Caco-2 (cell line): Measurements from ENCODE around the gene ZNF593OS. TPM values are rescaled to one million over a fixed set of nuclear protein-coding genes. Genes with fewer than 3 reads are reported as not detected.

Experiments used
- BruUV-seq: library from RNA; stranded (reverse); fragments of 400-500 nt; replicated peaks from 2 replicates; lab custom pipeline; 2021; lab: Mats Ljungman, UMichigan
- CTCF ChIA-PET: fragments of 300-600 bp; sonication (Branson Sonifier 250); formaldehyde crosslinking; loops from one replicate; lab custom pipeline; 2022; ENCODE audit warnings: antibody characterized with exemption; lab: Charles Lee
- POLR2A ChIA-PET: fragments of 300-600 bp; sonication (Branson Sonifier 250); formaldehyde crosslinking; loops from one replicate; lab custom pipeline; 2022; ENCODE audit warnings: antibody characterized with exemption; lab: Charles Lee
- DNase-seq, 2 experiments: peaks; one replicate each; pipeline versions ENCODE4 v3.0.0 to v3.0.0-alpha.2; 2020 to 2022
- H3K27me3 ChIP-seq: replicated peaks from 2 replicates; pipeline ENCODE4 v1.6.0; 2011; ENCODE audit warnings: low read length; ENCODE audit not compliant: control insufficient read depth, insufficient read depth
- H3K36me3 ChIP-seq: 2 replicates; pipeline ENCODE4 v1.5.1; 2011; ENCODE audit warnings: low read length; ENCODE audit not compliant: control insufficient read depth, insufficient read depth
- H3K4me1 ChIP-seq: fragments of 250-450 bp; sonication (Bioruptor Pico); 2 replicates; pipeline ENCODE4 v1.5.1; 2020; ENCODE audit warnings: mild to moderate bottlenecking
- H3K4me3 ChIP-seq: 2 replicates; pipeline ENCODE4 v1.5.1; 2011; ENCODE audit warnings: low read depth, mild to moderate bottlenecking, control low read depth, low read length
- H3K9me3 ChIP-seq: fragments of 250-450 bp; sonication (Bioruptor Pico); 2 replicates; pipeline ENCODE4 v1.5.1; 2020; ENCODE audit warnings: mild to moderate bottlenecking, moderate library complexity
- H3K27ac Mint-ChIP-seq: one replicate; pipeline ENCODE4 v1.8.0; 2022; ENCODE audit warnings: mixed read lengths; ENCODE audit not compliant: unreplicated experiment
- H3K27me3 Mint-ChIP-seq: one replicate; pipeline ENCODE4 v1.8.0; 2022; ENCODE audit warnings: mixed read lengths; ENCODE audit not compliant: insufficient read depth, unreplicated experiment
- H3K36me3 Mint-ChIP-seq: one replicate; pipeline ENCODE4 v1.8.0; 2022; ENCODE audit warnings: mild to moderate bottlenecking, mixed read lengths; ENCODE audit not compliant: insufficient read depth, unreplicated experiment
- H3K4me1 Mint-ChIP-seq: one replicate; pipeline ENCODE4 v1.8.0; 2022; ENCODE audit warnings: low read depth, mixed read lengths; ENCODE audit not compliant: unreplicated experiment
- H3K4me3 Mint-ChIP-seq: one replicate; pipeline ENCODE4 v1.8.0; 2022; ENCODE audit warnings: mild to moderate bottlenecking, moderate library complexity, mixed read lengths; ENCODE audit not compliant: unreplicated experiment
- H3K9me3 Mint-ChIP-seq: one replicate; pipeline ENCODE4 v1.8.0; 2022; ENCODE audit warnings: mixed read lengths; ENCODE audit not compliant: unreplicated experiment
- intact Hi-C: fragments of 100-400 bp; cut with micrococcal nuclease; formaldehyde crosslinking; loops from one replicate; pipeline ENCODE4 v1.10.0; 2022; ENCODE audit not compliant: unreplicated experiment
- total RNA-seq: library from RNA; stranded (reverse); gene quantifications from 2 replicates; pipeline ENCODE4 v1.2.3, GENCODE V29; 2022
- TF ChIP-seq, protein P1 (sequence below), 2 experiments: fragments of 200-600 bp in 1 of 2; IDR thresholded peaks; 1 replicate in 1 of 2; 2 replicates in 1 of 2; pipeline versions ENCODE4 v1.5.1 to v1.8.0; 2011 to 2022; ENCODE audit warnings: antibody characterized with exemption in 1 of 2, control low read depth in 1 of 2, inconsistent platforms in 1 of 2, low read depth in 1 of 2, low read length in 1 of 2, mild to moderate bottlenecking in 1 of 2, moderate library complexity in 1 of 2; ENCODE audit not compliant: insufficient read depth in 1 of 2, severe bottlenecking in 1 of 2, unreplicated experiment in 1 of 2

ZNF593OS gene
- total RNA-seq, 1 experiment from 2014 or later: 0.45 TPM

DNA sequence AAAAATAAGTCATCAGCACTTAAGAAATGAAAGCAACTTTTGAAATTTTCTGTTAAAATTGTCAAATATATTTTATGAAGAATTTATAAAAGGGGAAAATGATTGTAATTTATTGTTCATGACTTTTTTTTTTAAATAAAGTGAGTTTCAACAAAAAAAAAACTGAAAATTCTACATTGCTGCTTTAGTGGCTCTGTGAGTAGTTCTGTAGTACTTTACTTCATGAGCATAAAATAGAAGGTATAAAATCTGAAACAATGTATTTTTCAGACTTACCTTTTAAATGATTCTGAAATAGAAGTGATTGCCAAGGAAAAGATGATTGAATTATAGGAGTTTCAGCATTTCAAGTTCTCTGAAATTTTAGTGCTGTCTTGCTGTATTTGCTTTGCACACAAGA, 46.2 kb downstream of the ZNF593OS start:
- Histone ChIP-seq H3K4me3 (no peak overlapping the region), H3K9me3 (no peaks in the 10 kb centered on the region), H3K4me1 (peaks cover 9% of the 10 kb centered on the region; the same call in 1 of the 2 replicates), H3K27me3 (no peaks in the 10 kb centered on the region), H3K36me3 (no peaks in the 10 kb centered on the region)
- Mint-ChIP-seq H3K4me3 (no peak overlapping the region), H3K4me1 (no peaks in the 10 kb centered on the region), H3K9me3 (no peaks in the 10 kb centered on the region), H3K27me3 (no peaks in the 10 kb centered on the region), H3K27ac (no peak overlapping the region), H3K36me3 (no peaks in the 10 kb centered on the region)
- BruUV-seq: no TSS peak
- intact Hi-C loops: no loop called here
- DNase-seq: no peak
- ChIA-PET POLR2A (no interaction called here), CTCF (no interaction called here)
- TF ChIP-seq, protein P1, sequence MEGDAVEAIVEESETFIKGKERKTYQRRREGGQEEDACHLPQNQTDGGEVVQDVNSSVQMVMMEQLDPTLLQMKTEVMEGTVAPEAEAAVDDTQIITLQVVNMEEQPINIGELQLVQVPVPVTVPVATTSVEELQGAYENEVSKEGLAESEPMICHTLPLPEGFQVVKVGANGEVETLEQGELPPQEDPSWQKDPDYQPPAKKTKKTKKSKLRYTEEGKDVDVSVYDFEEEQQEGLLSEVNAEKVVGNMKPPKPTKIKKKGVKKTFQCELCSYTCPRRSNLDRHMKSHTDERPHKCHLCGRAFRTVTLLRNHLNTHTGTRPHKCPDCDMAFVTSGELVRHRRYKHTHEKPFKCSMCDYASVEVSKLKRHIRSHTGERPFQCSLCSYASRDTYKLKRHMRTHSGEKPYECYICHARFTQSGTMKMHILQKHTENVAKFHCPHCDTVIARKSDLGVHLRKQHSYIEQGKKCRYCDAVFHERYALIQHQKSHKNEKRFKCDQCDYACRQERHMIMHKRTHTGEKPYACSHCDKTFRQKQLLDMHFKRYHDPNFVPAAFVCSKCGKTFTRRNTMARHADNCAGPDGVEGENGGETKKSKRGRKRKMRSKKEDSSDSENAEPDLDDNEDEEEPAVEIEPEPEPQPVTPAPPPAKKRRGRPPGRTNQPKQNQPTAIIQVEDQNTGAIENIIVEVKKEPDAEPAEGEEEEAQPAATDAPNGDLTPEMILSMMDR (IDR thresholded peaks at IDR 0.05; ENCODE audit: insufficient read depth in 1 of 2, low read depth in 1 of 2, low read length in 1 of 2, severe bottlenecking in 1 of 2, unreplicated experiment in 1 of 2): no peak

DNA sequence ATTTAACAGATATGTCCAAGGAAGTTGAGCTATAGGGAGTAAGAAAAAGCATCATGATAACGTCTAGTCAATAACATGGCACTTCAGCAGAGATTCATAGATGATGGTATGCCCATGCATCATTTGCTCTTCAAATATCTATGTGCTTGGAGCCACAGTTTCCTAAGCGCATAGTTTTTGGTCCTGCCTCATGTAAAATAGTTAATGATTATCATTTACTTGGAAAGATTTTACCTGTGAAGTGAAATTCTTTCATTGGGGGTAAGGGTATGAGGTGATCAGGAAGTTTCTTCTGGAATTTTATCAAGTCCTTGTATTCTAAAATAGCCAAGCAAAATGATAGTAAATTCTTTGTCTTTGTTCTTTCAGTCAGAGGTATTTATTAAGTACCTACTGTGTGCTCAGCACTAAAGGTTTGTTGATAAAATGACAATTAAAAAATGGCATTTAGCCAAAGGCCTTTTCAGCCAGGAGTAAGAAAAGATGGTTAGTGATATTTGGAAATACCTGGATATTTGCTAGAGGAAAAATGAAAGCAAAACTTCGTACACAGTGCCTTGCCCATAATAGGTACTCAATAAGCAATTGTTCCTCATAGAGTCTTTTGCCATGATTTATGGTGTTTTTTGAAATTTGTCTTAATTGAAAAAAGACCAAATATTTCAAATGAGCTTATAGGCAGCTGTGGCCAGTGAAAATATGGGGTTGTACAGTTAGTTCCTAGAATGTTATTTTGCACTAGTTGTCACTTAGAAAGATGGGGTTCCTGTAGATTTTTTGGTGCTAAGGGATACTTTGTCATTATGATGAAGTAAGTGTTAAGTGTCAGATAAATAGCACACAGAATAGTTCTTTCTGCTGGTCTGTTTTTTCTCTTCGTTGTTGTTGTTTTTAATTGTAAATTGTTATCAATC, 47.0 kb downstream of the ZNF593OS start:
- Mint-ChIP-seq H3K27ac (no peak overlapping the region), H3K4me1 (no peaks in the 10 kb centered on the region), H3K4me3 (no peak overlapping the region), H3K9me3 (no peaks in the 10 kb centered on the region), H3K36me3 (no peaks in the 10 kb centered on the region), H3K27me3 (no peaks in the 10 kb centered on the region)
- DNase-seq: no peak
- H3K4me3 ChIP-seq: no peak overlapping the region
- POLR2A ChIA-PET: no interaction called here
- no peaks in the 10 kb centered on the region for H3K9me3 ChIP-seq
- no TSS peak for BruUV-seq
- intact Hi-C loops: no loop called here
- TF ChIP-seq, protein P1 (IDR thresholded peaks at IDR 0.05; ENCODE audit: insufficient read depth in 1 of 2, low read depth in 1 of 2, low read length in 1 of 2, severe bottlenecking in 1 of 2, unreplicated experiment in 1 of 2): no peak
- CTCF ChIA-PET: no interaction called here
- H3K4me1 ChIP-seq: peaks cover 9% of the 10 kb centered on the region; the same call in 1 of the 2 replicates
- no peaks in the 10 kb centered on the region for H3K36me3 ChIP-seq
- H3K27me3 ChIP-seq: no peaks in the 10 kb centered on the region

DNA sequence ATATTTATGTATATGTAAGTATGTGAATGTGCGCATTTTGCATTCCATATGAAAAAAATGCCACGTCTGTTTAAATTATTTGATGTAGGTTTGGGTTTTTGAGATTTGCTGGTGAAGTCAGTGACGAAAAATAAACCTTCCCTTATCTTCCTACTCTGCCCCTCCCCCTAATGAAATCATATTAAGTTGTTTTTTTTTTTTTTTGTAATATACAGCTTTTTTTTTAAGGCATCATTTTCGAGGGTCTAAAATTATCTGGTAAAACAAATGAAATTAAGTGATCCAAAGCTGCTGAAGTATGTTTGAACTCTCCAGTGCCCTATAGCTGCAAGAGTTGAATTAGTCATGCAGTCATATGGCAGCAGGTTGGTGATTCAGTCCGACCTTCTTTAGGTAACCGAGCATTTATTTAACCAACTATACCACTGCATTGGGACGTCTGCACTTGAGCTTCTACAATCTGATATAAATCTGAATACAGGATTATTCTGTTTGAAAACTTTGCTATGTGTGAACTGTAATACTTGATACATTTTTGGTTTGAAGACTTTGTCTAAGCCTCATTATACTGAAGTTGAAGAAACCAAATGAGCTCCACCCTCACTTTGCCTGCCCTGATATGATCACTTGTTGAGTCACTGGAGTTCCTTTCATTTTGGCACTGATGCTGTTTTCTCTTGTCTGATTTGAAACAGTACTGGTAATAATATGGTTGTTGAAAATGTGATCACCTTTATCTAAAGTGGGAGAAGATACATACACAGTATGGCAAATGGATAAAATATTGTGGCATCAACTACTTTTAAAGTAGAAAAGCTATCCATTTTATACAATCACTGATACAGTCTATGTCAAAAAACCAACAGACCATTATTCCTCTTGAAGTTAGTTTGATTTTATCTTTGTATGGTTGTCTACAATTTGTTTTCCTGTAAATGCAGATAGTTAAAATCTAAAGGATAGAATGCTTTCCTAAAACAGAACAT, 48.4 kb downstream of the ZNF593OS start:
- intact Hi-C loops: no loop called here
- Histone ChIP-seq H3K9me3 (no peaks in the 10 kb centered on the region), H3K36me3 (no peaks in the 10 kb centered on the region), H3K4me1 (peaks cover 9% of the 10 kb centered on the region; the same call in 1 of the 2 replicates), H3K27me3 (no peaks in the 10 kb centered on the region), H3K4me3 (no peak overlapping the region)
- no peak for DNase-seq
- Mint-ChIP-seq H3K27me3 (no peaks in the 10 kb centered on the region), H3K4me1 (no peaks in the 10 kb centered on the region), H3K9me3 (no peaks in the 10 kb centered on the region), H3K27ac (no peak overlapping the region), H3K4me3 (no peak overlapping the region), H3K36me3 (no peaks in the 10 kb centered on the region)
- ChIA-PET CTCF (interaction anchor here (1.1 kb wide), 1 partner anchor 22 kb away, joined by 7 read pairs; no protein-coding TSS in a partner anchor), POLR2A (no interaction called here)
- TF ChIP-seq, protein P1 (IDR thresholded peaks at IDR 0.05; ENCODE audit: insufficient read depth in 1 of 2, low read depth in 1 of 2, low read length in 1 of 2, severe bottlenecking in 1 of 2, unreplicated experiment in 1 of 2): no peak
- BruUV-seq: no TSS peak
